H1 (cell line): ENCODE results near the gene CRX. TPM values are rescaled to one million over a fixed set of nuclear protein-coding genes. Genes with fewer than 3 reads are reported as not detected.

Experiments
- CTCF ChIA-PET: fragments of 300-600 bp; sonication (Branson Sonifier 250); formaldehyde crosslinking; loops from one replicate; lab custom pipeline; 2021; ENCODE audit not compliant: partially characterized antibody; lab: Charles Lee
- POLR2A ChIA-PET: fragments of 300-600 bp; sonication (Branson Sonifier 250); formaldehyde crosslinking; loops from one replicate; lab custom pipeline; 2021; ENCODE audit warnings: inconsistent platforms; ENCODE audit not compliant: partially characterized antibody; lab: Charles Lee
- DNase-seq, 2 experiments: peaks; one replicate each; pipeline versions ENCODE4 v3.0.0 to v3.0.0-alpha.2; 2010 to 2022; ENCODE audit warnings: low spot score in 2 of 2, low read depth in 1 of 2, mixed read lengths in 1 of 2
- FAIRE-seq: peaks from 2 replicates; lab custom pipeline; 2011; peaks lifted over from hg19 to GRCh38; lab: Jason Lieb, UNC
- H2AFZ ChIP-seq: 2 replicates; pipeline ENCODE4 v1.8.1; 2012; ENCODE audit warnings: low read length, inconsistent platforms
- H2AK5ac ChIP-seq: 2 replicates; pipeline ENCODE4 v1.6.1; 2013; ENCODE audit warnings: low read depth, low read length
- H2BK120ac ChIP-seq: replicated peaks from 2 replicates; pipeline ENCODE3; 2013; ENCODE audit warnings: low read depth, low read length, inconsistent platforms
- H2BK12ac ChIP-seq: 2 replicates; pipeline ENCODE4 v1.6.1; 2013; ENCODE audit warnings: low read depth, low read length
- H2BK15ac ChIP-seq: 2 replicates; pipeline ENCODE4 v1.6.1; 2013; ENCODE audit warnings: low read length
- H2BK20ac ChIP-seq: 2 replicates; pipeline ENCODE4 v1.6.1; 2013; ENCODE audit warnings: low read length
- H2BK5ac ChIP-seq: 2 replicates; pipeline ENCODE4 v1.6.1; 2013; ENCODE audit warnings: low read depth, low read length
- H3K14ac ChIP-seq: 2 replicates; pipeline ENCODE4 v1.6.1; 2013; ENCODE audit warnings: inconsistent platforms; ENCODE audit not compliant: insufficient read length
- H3K18ac ChIP-seq: 2 replicates; pipeline ENCODE4 v1.6.1; 2013; ENCODE audit warnings: low read length; ENCODE audit errors: extremely low read depth
- H3K23ac ChIP-seq: 2 replicates; pipeline ENCODE4 v1.6.1; 2013; ENCODE audit warnings: inconsistent platforms; ENCODE audit not compliant: insufficient read length
- H3K23me2 ChIP-seq: 2 replicates; pipeline ENCODE4 v1.6.1; 2013; ENCODE audit warnings: low read depth, low read length
- H3K27ac ChIP-seq: 2 replicates; pipeline ENCODE4 v1.6.1; 2011; ENCODE audit warnings: low read depth, low read length, inconsistent platforms
- H3K27me3 ChIP-seq, 4 experiments: replicated peaks in 1 of 4; 1 replicate in 1 of 4; 2 replicates in 3 of 4; pipeline versions ENCODE4 v1.6.1 to v1.8.1; 2011 to 2013; ENCODE audit warnings: low read length in 3 of 4, mild to moderate bottlenecking in 3 of 4, inconsistent platforms in 2 of 4, mixed read lengths in 2 of 4, moderate library complexity in 1 of 4; ENCODE audit not compliant: control insufficient read depth in 3 of 4, insufficient read depth in 3 of 4; ENCODE audit errors: extremely low read depth in 1 of 4
- H3K36me3 ChIP-seq, 4 experiments: 2 replicates each; pipeline versions ENCODE4 v1.6.1 to v1.8.1; 2011 to 2013; ENCODE audit warnings: mild to moderate bottlenecking in 4 of 4, low read length in 3 of 4, moderate library complexity in 2 of 4, control low read depth in 1 of 4, inconsistent platforms in 1 of 4; ENCODE audit not compliant: insufficient read depth in 4 of 4, control insufficient read depth in 2 of 4
- H3K4ac ChIP-seq: replicated peaks from 2 replicates; pipeline ENCODE3; 2013; ENCODE audit warnings: low read length, low read depth, mixed read lengths, inconsistent platforms; ENCODE audit not compliant: insufficient read length
- H3K4me1 ChIP-seq, 4 experiments: replicated peaks in 1 of 4; 1 replicate in 1 of 4; 2 replicates in 3 of 4; pipeline versions ENCODE4 v1.6.1 to v1.8.1; 2011 to 2013; ENCODE audit warnings: low read length in 3 of 4, inconsistent platforms in 2 of 4, mixed read lengths in 1 of 4; ENCODE audit not compliant: insufficient read depth in 4 of 4, control insufficient read depth in 3 of 4
- H3K4me2 ChIP-seq, 2 experiments: 2 replicates each; pipeline versions ENCODE4 v1.6.1 to v1.8.1; 2011 to 2013; ENCODE audit warnings: low read depth in 2 of 2, low read length in 2 of 2, control low read depth in 1 of 2, inconsistent platforms in 1 of 2, mild to moderate bottlenecking in 1 of 2; ENCODE audit not compliant: insufficient read depth in 1 of 2
- H3K4me3 ChIP-seq, 4 experiments: fragments of 200-600, 300-600 bp in 1 of 4; sonication (generic), shearing (Covaris generic), sonication (Bioruptor Twin) in 1 of 4; 2 replicates each; pipeline versions ENCODE4 v1.5.1 to v1.8.1; 2011 to 2016; ENCODE audit warnings: low read length in 4 of 4, low read depth in 3 of 4, control low read depth in 2 of 4, inconsistent platforms in 2 of 4, mild to moderate bottlenecking in 2 of 4, mixed read lengths in 1 of 4, moderate library complexity in 1 of 4; ENCODE audit not compliant: insufficient read depth in 2 of 4; ENCODE audit errors: extremely low read depth in 1 of 4
- H3K56ac ChIP-seq: replicated peaks from 2 replicates; pipeline ENCODE3; 2013; ENCODE audit warnings: low read depth, mild to moderate bottlenecking, mixed read lengths, low read length, inconsistent platforms; ENCODE audit not compliant: insufficient read length
- H3K79me1 ChIP-seq: 2 replicates; pipeline ENCODE4 v1.6.1; 2013; ENCODE audit warnings: low read depth, low read length, control low read depth
- H3K79me2 ChIP-seq, 2 experiments: 2 replicates each; pipeline versions ENCODE4 v1.6.1 to v1.8.1; 2012 to 2013; ENCODE audit warnings: low read length in 2 of 2, mild to moderate bottlenecking in 2 of 2, inconsistent platforms in 1 of 2; ENCODE audit not compliant: insufficient read depth in 2 of 2, control insufficient read depth in 1 of 2
- H3K9ac ChIP-seq, 4 experiments: replicated peaks in 1 of 4; 1 replicate in 1 of 4; 2 replicates in 3 of 4; pipeline versions ENCODE4 v1.6.1 to v1.8.1; 2011 to 2013; ENCODE audit warnings: low read depth in 3 of 4, low read length in 3 of 4, control low read depth in 2 of 4, mild to moderate bottlenecking in 2 of 4, moderate library complexity in 2 of 4, inconsistent platforms in 1 of 4; ENCODE audit errors: extremely low read depth in 1 of 4
- H3K9me3 ChIP-seq, 2 experiments: 2 replicates each; pipeline versions ENCODE4 v1.6.1 to v1.8.1; 2012 to 2013; ENCODE audit warnings: mild to moderate bottlenecking in 2 of 2, moderate library complexity in 2 of 2, control low read depth in 1 of 2, inconsistent platforms in 1 of 2, low read depth in 1 of 2, low read length in 1 of 2, mixed read lengths in 1 of 2; ENCODE audit not compliant: insufficient read depth in 2 of 2
- H4K20me1 ChIP-seq, 2 experiments: replicated peaks in 1 of 2; 2 replicates each; pipeline versions ENCODE3 to v1.8.1; 2011 to 2013; ENCODE audit warnings: inconsistent platforms in 2 of 2, low read length in 2 of 2, mild to moderate bottlenecking in 1 of 2; ENCODE audit not compliant: insufficient read depth in 2 of 2, control insufficient read depth in 1 of 2
- H4K5ac ChIP-seq: 2 replicates; pipeline ENCODE4 v1.6.1; 2013; ENCODE audit warnings: low read length, low read depth, mixed read lengths, inconsistent platforms; ENCODE audit not compliant: insufficient read length
- H4K8ac ChIP-seq: 2 replicates; pipeline ENCODE4 v1.8.0; 2013; ENCODE audit warnings: mild to moderate bottlenecking, moderate library complexity, low read length, inconsistent platforms; ENCODE audit not compliant: insufficient read depth; ENCODE audit errors: extremely low read depth
- H4K91ac ChIP-seq: replicated peaks from 2 replicates; pipeline ENCODE3; 2013; ENCODE audit warnings: low read length, mixed read lengths, inconsistent platforms; ENCODE audit not compliant: insufficient read length
- ASH2L ChIP-seq: fragments of 200-600, 300-600 bp; sonication (generic); IDR thresholded peaks from one replicate; pipeline ENCODE4 v1.7.1; 2017; ENCODE audit warnings: low read length
- BCL11A ChIP-seq, 2 experiments: IDR thresholded peaks; one replicate each; pipeline ENCODE4 v1.6.1; 2011; ENCODE audit warnings: low read depth in 2 of 2, low read length in 2 of 2, mild to moderate bottlenecking in 2 of 2
- CBX5 ChIP-seq: fragments of 300-800, 300-1000 bp; sonication (generic); IDR thresholded peaks from 2 replicates; pipeline ENCODE4 v1.7.1; 2016; ENCODE audit warnings: antibody characterized with exemption, low read length, low read depth
- EP300 ChIP-seq, 2 experiments: IDR thresholded peaks; 1 replicate in 1 of 2; 2 replicates in 1 of 2; pipeline ENCODE4 v1.6.1; 2011 to 2012; ENCODE audit warnings: low read depth in 2 of 2, low read length in 2 of 2, mild to moderate bottlenecking in 2 of 2, borderline replicate concordance in 1 of 2, inconsistent platforms in 1 of 2, moderate library complexity in 1 of 2
- GABPA ChIP-seq: IDR thresholded peaks from 2 replicates; pipeline ENCODE4 v1.6.1; 2011; ENCODE audit warnings: mild to moderate bottlenecking, low read length, moderate library complexity, borderline replicate concordance; ENCODE audit not compliant: insufficient read depth
- KDM5A ChIP-seq: fragments of 200-600 bp; IDR thresholded peaks from 2 replicates; pipeline ENCODE4 v1.7.1; 2012; ENCODE audit warnings: mild to moderate bottlenecking, low read length, inconsistent platforms, mixed read lengths
- RNF2 ChIP-seq: fragments of 200-900, 300-1000 bp; sonication (generic); IDR thresholded peaks from 2 replicates; pipeline ENCODE4 v1.7.1; 2016; ENCODE audit warnings: borderline replicate concordance, low read depth, mild to moderate bottlenecking, antibody characterized with exemption, low read length; ENCODE audit not compliant: poor library complexity, severe bottlenecking; ENCODE audit errors: missing control alignments
- SP4 ChIP-seq: IDR thresholded peaks from 2 replicates; pipeline ENCODE4 v1.6.1; 2012; ENCODE audit warnings: low read length, inconsistent platforms
- SUZ12 ChIP-seq: fragments of 200-600 bp; sonication (generic); IDR thresholded peaks from 2 replicates; pipeline ENCODE4 v1.6.1; 2012; ENCODE audit warnings: mild to moderate bottlenecking, inconsistent platforms, low read length, moderate library complexity, mixed read lengths
- TCF12 ChIP-seq: IDR thresholded peaks from 2 replicates; pipeline ENCODE4 v1.6.1; 2011; ENCODE audit warnings: low read depth, mild to moderate bottlenecking, low read length
- ZNF274 ChIP-seq: IDR thresholded peaks from 2 replicates; pipeline ENCODE4 v1.7.0; 2012; ENCODE audit warnings: low read length, borderline replicate concordance; ENCODE audit errors: extremely low read depth
- WGBS, 2 experiments: shearing (Covaris generic) in 1 of 2; methylation state at CpG; one replicate each; pipeline versions ENCODE4 v1.1.6 to v1.1.7; 2013 to 2015; ENCODE audit warnings: low lambda C conversion rate in 2 of 2, mixed read lengths in 2 of 2, inconsistent platforms in 1 of 2, low coverage in 1 of 2, missing lambda C conversion rate in 1 of 2; ENCODE audit not compliant: insufficient replicate concordance in 2 of 2, insufficient coverage in 1 of 2, insufficient read length in 1 of 2; ENCODE audit errors: extremely low coverage in 1 of 2, missing lambda C conversion rate in 1 of 2; 5-methylcytosine and 5-hydroxymethylcytosine counted together
- polyA plus RNA-seq, 7 experiments: library from polyadenylated mRNA; depleted of rRNA in 3 of 7; stranded (reverse) in 5 of 7; unstranded in 2 of 7; fragments of >200 nt in 5 of 7; fragments of 200-250 nt in 2 of 7; gene quantifications; 1 replicate in 5 of 7; 2 replicates in 1 of 7; 4 replicates in 1 of 7; pipeline versions ENCODE4 v1.2.1 to v1.2.3, GENCODE V29; 2011 to 2013; ENCODE audit warnings: missing spikeins in 2 of 7, mixed read lengths in 2 of 7
- total RNA-seq: library from RNA; stranded (reverse); fragmentation: NEBNext Ultra II Directional; extraction: Animal tissue kit (Norgen Biotek cat#: 25700); gene quantifications from 2 replicates; pipeline ENCODE4 v1.2.1, GENCODE V29; 2021
- TF ChIP-seq, protein P1 (sequence below), 3 experiments: IDR thresholded peaks; 1 replicate in 2 of 3; 2 replicates in 1 of 3; pipeline versions ENCODE4 v1.5.1 to v1.6.1; 2011; ENCODE audit warnings: low read length in 3 of 3, mild to moderate bottlenecking in 3 of 3, inconsistent platforms in 2 of 3, low read depth in 1 of 3, moderate library complexity in 1 of 3; ENCODE audit not compliant: insufficient read depth in 1 of 3; ENCODE audit errors: control extremely low read depth in 1 of 3

Gene CRX
- total and polyA plus RNA-seq, 2 of the 8 experiments (the other 6 are each of a cell fraction or from before 2014, with no cell fraction given): 0.08 TPM; not detected in 1

DNA sequence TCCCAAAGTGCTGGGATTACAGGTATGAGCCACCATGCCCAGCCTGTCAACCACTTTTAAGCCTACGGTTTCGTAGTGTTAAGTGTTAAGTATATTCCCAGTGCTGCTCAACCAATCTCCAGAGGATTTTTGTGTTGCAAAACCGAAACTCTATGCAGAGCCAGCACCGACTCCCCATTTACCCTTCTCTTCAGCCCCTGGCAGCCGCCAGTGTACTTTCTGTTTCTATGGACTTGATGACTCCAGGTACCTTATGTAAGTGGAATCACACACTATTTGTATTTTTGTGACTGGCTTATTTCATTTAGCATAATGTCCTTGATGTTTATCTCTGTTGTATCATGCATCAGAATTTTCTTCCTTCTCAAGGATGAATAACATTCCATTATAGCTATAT is 63.3 kb downstream of the CRX start:
- Histone ChIP-seq H2BK12ac (no peak overlapping the region), H3K14ac (no peak overlapping the region), H3K4me1 (no peaks in the 10 kb centered on the region), H4K5ac (no peak overlapping the region), H2AK5ac (no peak overlapping the region), H3K4ac (no peak overlapping the region), H3K27ac (no peak overlapping the region), H3K79me2 (no peaks in the 10 kb centered on the region), H2BK5ac (no peak overlapping the region), H3K36me3 (no peaks in the 10 kb centered on the region), H4K8ac (no peak overlapping the region), H3K4me3 (no peak overlapping the region), H3K18ac (no peak overlapping the region), H3K23ac (no peak overlapping the region), H3K27me3 (no peaks in the 10 kb centered on the region), H2AFZ (no peak overlapping the region), H4K91ac (no peak overlapping the region), H3K23me2 (no peaks in the 10 kb centered on the region), H2BK120ac (no peak overlapping the region), H3K56ac (no peak overlapping the region), H2BK20ac (no peak overlapping the region), H3K4me2 (no peak overlapping the region), H2BK15ac (no peak overlapping the region), H3K9ac (no peak overlapping the region), H4K20me1 (no peaks in the 10 kb centered on the region), H3K9me3 (no peaks in the 10 kb centered on the region), H3K79me1 (no peaks in the 10 kb centered on the region)
- FAIRE-seq (no peak), DNase-seq (no peak)
- ChIA-PET POLR2A (no interaction called here), CTCF (no interaction called here)
- WGBS, 2 experiments: 95% methylated on average over 5 of the region's 5 CpGs; no CpG with 5 or more reads in 1 of the 2 experiments
- TF ChIP-seq SUZ12 (no peak), ASH2L (no peak), GABPA (no peak), RNF2 (no peak), TCF12 (no peak), BCL11A (IDR thresholded peaks at IDR 0.05; ENCODE audit: low read depth in 2 of 2, low read length in 2 of 2) (no peak), CBX5 (no peak), KDM5A (no peak), SP4 (no peak), EP300 (IDR thresholded peaks at IDR 0.05; ENCODE audit: borderline replicate concordance in 1 of 2, low read depth in 2 of 2, low read length in 2 of 2) (no peak), ZNF274 (no peak)
- TF ChIP-seq, protein P1, sequence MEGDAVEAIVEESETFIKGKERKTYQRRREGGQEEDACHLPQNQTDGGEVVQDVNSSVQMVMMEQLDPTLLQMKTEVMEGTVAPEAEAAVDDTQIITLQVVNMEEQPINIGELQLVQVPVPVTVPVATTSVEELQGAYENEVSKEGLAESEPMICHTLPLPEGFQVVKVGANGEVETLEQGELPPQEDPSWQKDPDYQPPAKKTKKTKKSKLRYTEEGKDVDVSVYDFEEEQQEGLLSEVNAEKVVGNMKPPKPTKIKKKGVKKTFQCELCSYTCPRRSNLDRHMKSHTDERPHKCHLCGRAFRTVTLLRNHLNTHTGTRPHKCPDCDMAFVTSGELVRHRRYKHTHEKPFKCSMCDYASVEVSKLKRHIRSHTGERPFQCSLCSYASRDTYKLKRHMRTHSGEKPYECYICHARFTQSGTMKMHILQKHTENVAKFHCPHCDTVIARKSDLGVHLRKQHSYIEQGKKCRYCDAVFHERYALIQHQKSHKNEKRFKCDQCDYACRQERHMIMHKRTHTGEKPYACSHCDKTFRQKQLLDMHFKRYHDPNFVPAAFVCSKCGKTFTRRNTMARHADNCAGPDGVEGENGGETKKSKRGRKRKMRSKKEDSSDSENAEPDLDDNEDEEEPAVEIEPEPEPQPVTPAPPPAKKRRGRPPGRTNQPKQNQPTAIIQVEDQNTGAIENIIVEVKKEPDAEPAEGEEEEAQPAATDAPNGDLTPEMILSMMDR (IDR thresholded peaks at IDR 0.05; ENCODE audit: control extremely low read depth in 1 of 3, insufficient read depth in 1 of 3, low read depth in 1 of 3, low read length in 3 of 3): no peak
